Liver (tissue), 9 donors: ENCODE results near the gene FNDC10. TPM values are rescaled to one million over a fixed set of nuclear protein-coding genes. Genes with fewer than 3 reads are reported as not detected.

Experiments used
- DNase-seq: peaks from one replicate; pipeline ENCODE4 v3.0.0-alpha.2; 2017; ENCODE audit warnings: low spot score
- H3K27ac ChIP-seq, 2 donors: one replicate each; pipeline ENCODE4 v1.7.0; 2013; ENCODE audit warnings: inconsistent platforms in 2 of 2, low read length in 2 of 2, control low read depth in 1 of 2, low read depth in 1 of 2, mild to moderate bottlenecking in 1 of 2
- H3K27me3 ChIP-seq, 4 donors: one replicate each; pipeline versions ENCODE4 v1.6.1 to v1.7.0; 2013; ENCODE audit warnings: low read length in 3 of 4, inconsistent platforms in 1 of 4, mild to moderate bottlenecking in 1 of 4, moderate library complexity in 1 of 4; ENCODE audit not compliant: control insufficient read depth in 4 of 4, insufficient read depth in 4 of 4
- H3K36me3 ChIP-seq, 4 donors: one replicate each; pipeline versions ENCODE4 v1.6.1 to v1.7.0; 2013; ENCODE audit warnings: low read length in 3 of 4, mild to moderate bottlenecking in 3 of 4, low read depth in 1 of 4, moderate library complexity in 1 of 4; ENCODE audit not compliant: control insufficient read depth in 4 of 4, insufficient read depth in 3 of 4
- H3K4me1 ChIP-seq, 4 donors: one replicate each; pipeline versions ENCODE4 v1.6.1 to v1.7.0; 2013; ENCODE audit warnings: low read length in 3 of 4, mild to moderate bottlenecking in 3 of 4, moderate library complexity in 1 of 4; ENCODE audit not compliant: control insufficient read depth in 4 of 4, insufficient read depth in 4 of 4
- H3K4me3 ChIP-seq, 3 donors: one replicate each; pipeline versions ENCODE4 v1.6.1 to v1.7.0; 2013; ENCODE audit warnings: low read length in 3 of 3, control low read depth in 1 of 3, low read depth in 1 of 3, mild to moderate bottlenecking in 1 of 3
- H3K9ac ChIP-seq, 2 donors: one replicate each; pipeline ENCODE4 v1.7.0; 2013; ENCODE audit warnings: low read length in 2 of 2, mild to moderate bottlenecking in 2 of 2, moderate library complexity in 2 of 2, control low read depth in 1 of 2, low read depth in 1 of 2
- H3K9me3 ChIP-seq, 4 donors: one replicate each; pipeline versions ENCODE4 v1.6.1 to v1.7.0; 2013; ENCODE audit warnings: low read length in 3 of 4; ENCODE audit not compliant: control insufficient read depth in 4 of 4
- ATF3 ChIP-seq: IDR thresholded peaks from 2 replicates; pipeline ENCODE4 v1.6.1; 2016; ENCODE audit warnings: antibody characterized with exemption
- CTCF ChIP-seq: fragments of 150-350 bp; IDR thresholded peaks from 2 replicates; pipeline ENCODE4 v1.5.1; 2017; ENCODE audit warnings: improper control_type of control experiment, low read depth, low read length; ENCODE audit not compliant: missing input control
- EGR1 ChIP-seq, 2 donors: IDR thresholded peaks; 2 replicates each; pipeline ENCODE4 v1.6.1; 2016 to 2018; ENCODE audit warnings: antibody characterized with exemption in 2 of 2, low read depth in 2 of 2
- FOXA1 ChIP-seq: IDR thresholded peaks from 2 replicates; pipeline ENCODE4 v1.6.1; 2016; ENCODE audit warnings: antibody characterized with exemption
- GABPA ChIP-seq, 2 donors: IDR thresholded peaks in 1 of 2; conservative IDR thresholded peaks in 1 of 2; 2 replicates each; pipeline ENCODE4 v1.6.1; 2016; ENCODE audit warnings: antibody characterized with exemption in 2 of 2, mild to moderate bottlenecking in 1 of 2, moderate library complexity in 1 of 2
- HNF4A ChIP-seq, 2 donors: conservative IDR thresholded peaks; 2 replicates each; pipeline ENCODE4 v1.6.1; 2016; ENCODE audit warnings: antibody characterized with exemption in 2 of 2, mild to moderate bottlenecking in 2 of 2
- HNF4G ChIP-seq: IDR thresholded peaks from 2 replicates; pipeline ENCODE4 v1.6.1; 2016; ENCODE audit warnings: antibody characterized with exemption
- JUND ChIP-seq, 2 donors: IDR thresholded peaks; 2 replicates each; pipeline ENCODE4 v1.6.1; 2016; ENCODE audit warnings: antibody characterized with exemption in 2 of 2
- MAX ChIP-seq: IDR thresholded peaks from 2 replicates; pipeline ENCODE4 v1.6.1; 2016; ENCODE audit warnings: antibody characterized with exemption
- NR2F2 ChIP-seq: IDR thresholded peaks from 2 replicates; pipeline ENCODE4 v1.6.1; 2016; ENCODE audit warnings: antibody characterized with exemption
- RAD21 ChIP-seq, 2 donors: IDR thresholded peaks; 2 replicates each; pipeline ENCODE4 v1.6.1; 2016; ENCODE audit warnings: antibody characterized with exemption in 2 of 2, mild to moderate bottlenecking in 2 of 2
- RXRA ChIP-seq, 2 donors: IDR thresholded peaks; 2 replicates each; pipeline ENCODE4 v1.6.1; 2017 to 2018; ENCODE audit warnings: antibody characterized with exemption in 2 of 2, mild to moderate bottlenecking in 1 of 2
- SP1 ChIP-seq: IDR thresholded peaks from 2 replicates; pipeline ENCODE4 v1.6.1; 2018; ENCODE audit warnings: antibody characterized with exemption, mild to moderate bottlenecking
- TAF1 ChIP-seq: conservative IDR thresholded peaks from 2 replicates; pipeline ENCODE4 v1.6.1; 2016; ENCODE audit warnings: antibody characterized with exemption, mild to moderate bottlenecking
- YY1 ChIP-seq: IDR thresholded peaks from 2 replicates; pipeline ENCODE4 v1.6.1; 2016; ENCODE audit warnings: antibody characterized with exemption, mild to moderate bottlenecking
- ZBTB33 ChIP-seq: IDR thresholded peaks from 2 replicates; pipeline ENCODE4 v1.6.1; 2016; ENCODE audit warnings: antibody characterized with exemption
- WGBS: extraction: QIAGEN DNeasy Blood & Tissue Kit; methylation state at CpG from one replicate; pipeline ENCODE4 v1.1.7; 2013; 5-methylcytosine and 5-hydroxymethylcytosine counted together
- polyA plus RNA-seq, 2 donors: library from polyadenylated mRNA; stranded (reverse) in 1 of 2; unstranded in 1 of 2; fragments of 200-250 nt in 1 of 2; fragments of >200 nt in 1 of 2; fragmentation: Nextera tagmentation in 1 of 2; extraction: Ambion mirVana in 1 of 2; gene quantifications; one replicate each; pipeline versions ENCODE4 v1.2.1 to v1.2.3, GENCODE V29; 2013 to 2015
- total RNA-seq, 2 donors: library from RNA; depleted of rRNA; stranded (reverse); fragments of >200 nt; gene quantifications; one replicate each; pipeline ENCODE4 v1.2.3, GENCODE V29; 2014
- TF ChIP-seq, protein P1 (sequence below): IDR thresholded peaks from 2 replicates; pipeline ENCODE4 v1.6.1; 2016; ENCODE audit warnings: antibody characterized with exemption, mild to moderate bottlenecking
- donor health status: healthy.
- donor health status: healthy.
- donor health status: healthy.
- donor health status: healthy.
- donor health status: healthy.

FNDC10 gene
- total and polyA plus RNA-seq, 4 donors: 0.08 to 0.58 (median 0.25) TPM

GRCh38 chr1:1602968-1603506, 3.1 kb upstream of the FNDC10 start:
- Histone ChIP-seq H3K4me1 (peaks cover 2 to 15% (median 10%) of the 10 kb centered on the region in 4 donors), H3K27ac (no peak overlapping the region), H3K4me3 (no peak overlapping the region), H3K36me3 (no peaks in the 10 kb centered on the region), H3K9ac (no peak overlapping the region), H3K27me3 (peaks cover 0 to 4% (median under 1%) of the 10 kb centered on the region in 4 donors), H3K9me3 (no peaks in the 10 kb centered on the region)
- DNase-seq: no peak
- TF ChIP-seq ATF3 (no peak), GABPA (IDR thresholded peaks at IDR 0.05 in 1 of 2, conservative IDR thresholded peaks at IDR 0.05 in 1 of 2) (no peak), HNF4G (no peak), YY1 (no peak), TAF1 (no peak), CTCF (no peak), RXRA (IDR thresholded peaks at IDR 0.05) (no peak), EGR1 (IDR thresholded peaks at IDR 0.05; ENCODE audit: low read depth in 2 of 2) (no peak), FOXA1 (no peak), HNF4A (conservative IDR thresholded peaks at IDR 0.05) (no peak), ZBTB33 (no peak), SP1 (no peak), JUND (IDR thresholded peaks at IDR 0.05) (no peak), RAD21 (IDR thresholded peaks at IDR 0.05) (no peak)
- TF ChIP-seq, protein P1, sequence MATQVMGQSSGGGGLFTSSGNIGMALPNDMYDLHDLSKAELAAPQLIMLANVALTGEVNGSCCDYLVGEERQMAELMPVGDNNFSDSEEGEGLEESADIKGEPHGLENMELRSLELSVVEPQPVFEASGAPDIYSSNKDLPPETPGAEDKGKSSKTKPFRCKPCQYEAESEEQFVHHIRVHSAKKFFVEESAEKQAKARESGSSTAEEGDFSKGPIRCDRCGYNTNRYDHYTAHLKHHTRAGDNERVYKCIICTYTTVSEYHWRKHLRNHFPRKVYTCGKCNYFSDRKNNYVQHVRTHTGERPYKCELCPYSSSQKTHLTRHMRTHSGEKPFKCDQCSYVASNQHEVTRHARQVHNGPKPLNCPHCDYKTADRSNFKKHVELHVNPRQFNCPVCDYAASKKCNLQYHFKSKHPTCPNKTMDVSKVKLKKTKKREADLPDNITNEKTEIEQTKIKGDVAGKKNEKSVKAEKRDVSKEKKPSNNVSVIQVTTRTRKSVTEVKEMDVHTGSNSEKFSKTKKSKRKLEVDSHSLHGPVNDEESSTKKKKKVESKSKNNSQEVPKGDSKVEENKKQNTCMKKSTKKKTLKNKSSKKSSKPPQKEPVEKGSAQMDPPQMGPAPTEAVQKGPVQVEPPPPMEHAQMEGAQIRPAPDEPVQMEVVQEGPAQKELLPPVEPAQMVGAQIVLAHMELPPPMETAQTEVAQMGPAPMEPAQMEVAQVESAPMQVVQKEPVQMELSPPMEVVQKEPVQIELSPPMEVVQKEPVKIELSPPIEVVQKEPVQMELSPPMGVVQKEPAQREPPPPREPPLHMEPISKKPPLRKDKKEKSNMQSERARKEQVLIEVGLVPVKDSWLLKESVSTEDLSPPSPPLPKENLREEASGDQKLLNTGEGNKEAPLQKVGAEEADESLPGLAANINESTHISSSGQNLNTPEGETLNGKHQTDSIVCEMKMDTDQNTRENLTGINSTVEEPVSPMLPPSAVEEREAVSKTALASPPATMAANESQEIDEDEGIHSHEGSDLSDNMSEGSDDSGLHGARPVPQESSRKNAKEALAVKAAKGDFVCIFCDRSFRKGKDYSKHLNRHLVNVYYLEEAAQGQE: no peak
- WGBS: 75% methylated on average over 13 of the region's 13 CpGs

GRCh38 chr1:1602304-1602967, 2.5 kb upstream of the FNDC10 start:
- WGBS: 53% methylated on average over 18 of the region's 18 CpGs
- Histone ChIP-seq H3K36me3 (no peaks in the 10 kb centered on the region), H3K9ac (no peak overlapping the region), H3K4me3 (no peak overlapping the region), H3K4me1 (peaks cover 2 to 21% (median 12%) of the 10 kb centered on the region in 4 donors), H3K27me3 (peaks cover 0 to 8% (median 2%) of the 10 kb centered on the region in 4 donors), H3K9me3 (no peaks in the 10 kb centered on the region), H3K27ac (no peak overlapping the region)
- TF ChIP-seq RAD21 (IDR thresholded peaks at IDR 0.05) (no peak), SP1 (no peak), EGR1 (IDR thresholded peaks at IDR 0.05; ENCODE audit: low read depth in 2 of 2) (no peak), ATF3 (no peak), HNF4A (conservative IDR thresholded peaks at IDR 0.05) (no peak), MAX (no peak), JUND (IDR thresholded peaks at IDR 0.05) (no peak), NR2F2 (no peak), FOXA1 (no peak), RXRA (IDR thresholded peaks at IDR 0.05) (no peak), ZBTB33 (no peak), TAF1 (no peak), GABPA (IDR thresholded peaks at IDR 0.05 in 1 of 2, conservative IDR thresholded peaks at IDR 0.05 in 1 of 2) (no peak), CTCF (no peak)
- DNase-seq: no peak
